HepG2 (cell line): ENCODE measurements around the gene ABCC3. TPM values are rescaled to one million over a fixed set of nuclear protein-coding genes. Genes with fewer than 3 reads are reported as not detected.
A peak's percentile ranks its signal among the peaks of the same experiment; 100 is the strongest.

Source experiments
- ATF1 ChIP-seq: IDR thresholded peaks from 2 replicates; pipeline ENCODE4 v1.6.1; 2016; ENCODE audit warnings: mild to moderate bottlenecking, control low read depth
- DNMT1 ChIP-seq: sonication (generic); formaldehyde crosslinking; IDR thresholded peaks from 2 replicates; pipeline ENCODE4 v1.5.1; 2020; ENCODE audit warnings: mild to moderate bottlenecking, missing genetic modification reagents
- FOXC1 ChIP-seq: sonication (generic); formaldehyde crosslinking; IDR thresholded peaks from 2 replicates; pipeline ENCODE4 v1.8.0; 2022; ENCODE audit warnings: mild to moderate bottlenecking, missing genetic modification reagents, borderline replicate concordance
- HNRNPH1 ChIP-seq: fragments of 200-400 bp; formaldehyde crosslinking; optimal IDR thresholded peaks from 2 replicates; pipeline ENCODE3; 2017; ENCODE audit warnings: mild to moderate bottlenecking, low read depth, low read length
- JUNB ChIP-seq: sonication (generic); formaldehyde crosslinking; IDR thresholded peaks from 2 replicates; pipeline ENCODE4 v1.8.0; 2022; ENCODE audit warnings: missing genetic modification reagents, mild to moderate bottlenecking, borderline replicate concordance
- NAIF1 ChIP-seq: sonication (generic); formaldehyde crosslinking; IDR thresholded peaks from 2 replicates; pipeline ENCODE4 v1.5.0; 2020; ENCODE audit warnings: mild to moderate bottlenecking, missing genetic modification reagents, borderline replicate concordance
- POLR2G ChIP-seq: fragments of 200-400 bp; formaldehyde crosslinking; IDR thresholded peaks from 2 replicates; pipeline ENCODE4 v1.6.1; 2018; ENCODE audit warnings: mild to moderate bottlenecking, low read depth, low read length, moderate library complexity
- SP2 ChIP-seq: sonication (generic); formaldehyde crosslinking; IDR thresholded peaks from 2 replicates; pipeline ENCODE4 v1.5.1; 2020; ENCODE audit warnings: mild to moderate bottlenecking, missing genetic modification reagents
- SPEN ChIP-seq: sonication (generic); formaldehyde crosslinking; IDR thresholded peaks from 2 replicates; pipeline ENCODE4 v1.5.1; 2020; ENCODE audit warnings: low read depth, mild to moderate bottlenecking, missing genetic modification reagents
- TEAD2 ChIP-seq: sonication (generic); formaldehyde crosslinking; IDR thresholded peaks from 2 replicates; pipeline ENCODE4 v1.9.0; 2021; ENCODE audit warnings: missing genetic modification reagents
- THAP8 ChIP-seq: sonication (generic); formaldehyde crosslinking; IDR thresholded peaks from 2 replicates; pipeline ENCODE4 v1.5.1; 2020; ENCODE audit warnings: missing genetic modification reagents, mild to moderate bottlenecking, borderline replicate concordance
- ZBTB33 ChIP-seq: sonication (generic); formaldehyde crosslinking; IDR thresholded peaks from 2 replicates; pipeline ENCODE4 v1.4.0; 2020; ENCODE audit warnings: missing genetic modification reagents
- ZNF121 ChIP-seq: sonication (generic); formaldehyde crosslinking; IDR thresholded peaks from 2 replicates; pipeline ENCODE4 v1.5.0; 2020; ENCODE audit warnings: mild to moderate bottlenecking, missing genetic modification reagents
- ZNF207 ChIP-seq: fragments of 450-650 bp; IDR thresholded peaks from 2 replicates; pipeline ENCODE4 v1.6.1; 2016; ENCODE audit warnings: antibody characterized with exemption, borderline replicate concordance
- polyA plus RNA-seq, 8 experiments: library from polyadenylated mRNA; depleted of rRNA in 3 of 8; stranded (reverse) in 7 of 8; unstranded in 1 of 8; fragments of >200 nt; fragmentation: Illumina TruSeq in 4 of 8; extraction: Trizol in 4 of 8; gene quantifications; 2 replicates each; pipeline versions ENCODE4 v1.2.1 to v1.2.3, GENCODE V29; 2011 to 2016; ENCODE audit warnings: low read depth in 4 of 8, missing spikeins in 1 of 8, mixed read lengths in 1 of 8; ENCODE audit not compliant: insufficient read depth in 1 of 8
- total RNA-seq, 5 experiments: library from RNA; depleted of rRNA; stranded (reverse); fragments of >200 nt; fragmentation: Illumina TruSeq; extraction: Trizol; gene quantifications; 2 replicates each; pipeline ENCODE4 v1.2.3, GENCODE V29; 2016; ENCODE audit warnings: low read depth in 1 of 5
- TF ChIP-seq, protein P1 (sequence below): sonication (generic); formaldehyde crosslinking; IDR thresholded peaks from 2 replicates; pipeline ENCODE4 v1.8.1; 2023; ENCODE audit warnings: mild to moderate bottlenecking, inconsistent platforms, moderate library complexity, missing genetic modification reagents, borderline replicate concordance
- TF ChIP-seq, protein P2 (sequence below): sonication (generic); formaldehyde crosslinking; IDR thresholded peaks from 2 replicates; pipeline ENCODE4 v1.8.0; 2022; ENCODE audit warnings: missing genetic modification reagents, mild to moderate bottlenecking, moderate library complexity, borderline replicate concordance
- TF ChIP-seq, protein P3 (sequence below): sonication (generic); formaldehyde crosslinking; IDR thresholded peaks from 2 replicates; pipeline ENCODE4 v1.4.0; 2020; ENCODE audit warnings: missing genetic modification reagents

The ABCC3 gene
- total and polyA plus RNA-seq, 2 of the 13 experiments (the other 11 are each of a cell fraction or from before 2014, with no cell fraction given): 25.2 to 50.7 TPM

- TF ChIP-seq, protein P1, sequence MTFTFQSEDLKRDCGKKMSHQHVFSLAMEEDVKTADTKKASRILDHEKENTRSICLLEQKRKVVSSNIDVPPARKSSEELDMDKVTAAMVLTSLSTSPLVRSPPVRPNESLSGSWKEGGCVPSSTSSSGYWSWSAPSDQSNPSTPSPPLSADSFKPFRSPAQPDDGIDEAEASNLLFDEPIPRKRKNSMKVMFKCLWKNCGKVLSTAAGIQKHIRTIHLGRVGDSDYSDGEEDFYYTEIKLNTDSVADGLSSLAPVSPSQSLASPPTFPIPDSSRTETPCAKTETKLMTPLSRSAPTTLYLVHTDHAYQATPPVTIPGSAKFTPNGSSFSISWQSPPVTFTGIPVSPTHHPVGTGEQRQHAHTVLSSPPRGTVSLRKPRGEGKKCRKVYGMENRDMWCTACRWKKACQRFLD: peak; percentile 91; the same call in 1 of the 2 replicates
- TF ChIP-seq FOXC1 (CRISPR knock-in tag) (no peak; the same call in 1 of the 2 replicates), POLR2G (peak; percentile 89), ATF1 (CRISPR knock-in tag) (no peak), ZNF121 (0 out of 2 replicates have a peak, but pooled peaks have one; percentile 70), JUNB (CRISPR knock-in tag) (no peak), ZBTB33 (CRISPR knock-in tag) (peak; percentile 12; the same call in 1 of the 2 replicates), DNMT1 (CRISPR knock-in tag) (peak; percentile 84), HNRNPH1 (no peak), ZNF207 (no peak), SPEN (CRISPR knock-in tag) (peak; percentile 91), TEAD2 (CRISPR knock-in tag) (no peak; the same call in 1 of the 2 replicates), THAP8 (no peak), SP2 (CRISPR knock-in tag) (no peak), NAIF1 (CRISPR knock-in tag) (no peak)
- TF ChIP-seq, protein P2, sequence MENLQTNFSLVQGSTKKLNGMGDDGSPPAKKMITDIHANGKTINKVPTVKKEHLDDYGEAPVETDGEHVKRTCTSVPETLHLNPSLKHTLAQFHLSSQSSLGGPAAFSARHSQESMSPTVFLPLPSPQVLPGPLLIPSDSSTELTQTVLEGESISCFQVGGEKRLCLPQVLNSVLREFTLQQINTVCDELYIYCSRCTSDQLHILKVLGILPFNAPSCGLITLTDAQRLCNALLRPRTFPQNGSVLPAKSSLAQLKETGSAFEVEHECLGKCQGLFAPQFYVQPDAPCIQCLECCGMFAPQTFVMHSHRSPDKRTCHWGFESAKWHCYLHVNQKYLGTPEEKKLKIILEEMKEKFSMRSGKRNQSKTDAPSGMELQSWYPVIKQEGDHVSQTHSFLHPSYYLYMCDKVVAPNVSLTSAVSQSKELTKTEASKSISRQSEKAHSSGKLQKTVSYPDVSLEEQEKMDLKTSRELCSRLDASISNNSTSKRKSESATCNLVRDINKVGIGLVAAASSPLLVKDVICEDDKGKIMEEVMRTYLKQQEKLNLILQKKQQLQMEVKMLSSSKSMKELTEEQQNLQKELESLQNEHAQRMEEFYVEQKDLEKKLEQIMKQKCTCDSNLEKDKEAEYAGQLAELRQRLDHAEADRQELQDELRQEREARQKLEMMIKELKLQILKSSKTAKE (CRISPR knock-in tag): 0 out of 2 replicates have a peak, but pooled peaks have one; percentile 26
- TF ChIP-seq, protein P3, sequence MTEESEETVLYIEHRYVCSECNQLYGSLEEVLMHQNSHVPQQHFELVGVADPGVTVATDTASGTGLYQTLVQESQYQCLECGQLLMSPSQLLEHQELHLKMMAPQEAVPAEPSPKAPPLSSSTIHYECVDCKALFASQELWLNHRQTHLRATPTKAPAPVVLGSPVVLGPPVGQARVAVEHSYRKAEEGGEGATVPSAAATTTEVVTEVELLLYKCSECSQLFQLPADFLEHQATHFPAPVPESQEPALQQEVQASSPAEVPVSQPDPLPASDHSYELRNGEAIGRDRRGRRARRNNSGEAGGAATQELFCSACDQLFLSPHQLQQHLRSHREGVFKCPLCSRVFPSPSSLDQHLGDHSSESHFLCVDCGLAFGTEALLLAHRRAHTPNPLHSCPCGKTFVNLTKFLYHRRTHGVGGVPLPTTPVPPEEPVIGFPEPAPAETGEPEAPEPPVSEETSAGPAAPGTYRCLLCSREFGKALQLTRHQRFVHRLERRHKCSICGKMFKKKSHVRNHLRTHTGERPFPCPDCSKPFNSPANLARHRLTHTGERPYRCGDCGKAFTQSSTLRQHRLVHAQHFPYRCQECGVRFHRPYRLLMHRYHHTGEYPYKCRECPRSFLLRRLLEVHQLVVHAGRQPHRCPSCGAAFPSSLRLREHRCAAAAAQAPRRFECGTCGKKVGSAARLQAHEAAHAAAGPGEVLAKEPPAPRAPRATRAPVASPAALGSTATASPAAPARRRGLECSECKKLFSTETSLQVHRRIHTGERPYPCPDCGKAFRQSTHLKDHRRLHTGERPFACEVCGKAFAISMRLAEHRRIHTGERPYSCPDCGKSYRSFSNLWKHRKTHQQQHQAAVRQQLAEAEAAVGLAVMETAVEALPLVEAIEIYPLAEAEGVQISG (CRISPR knock-in tag): peak; percentile 94
Measured at GRCh38 chr17:50707289-50708049, 72.8 kb downstream of the ABCC3 start, which contains the start of gene ANKRD40 (continued).
